HEK293T (cell line): ENCODE results near the gene CATSPERD.

Experiments
- CTCF ChIA-PET: fragments of 350-600 bp; formaldehyde crosslinking; extraction: SDS; loops from one replicate; lab custom pipeline; 2021; ENCODE audit warnings: antibody characterized with exemption, inconsistent platforms; lab: Yijun Ruan, JAX
- POLR2A ChIA-PET: fragments of 350-600 bp; formaldehyde crosslinking; extraction: SDS; loops from one replicate; lab custom pipeline; 2020; ENCODE audit warnings: antibody characterized with exemption, inconsistent platforms; lab: Yijun Ruan, JAX
- DNase-seq: peaks from one replicate; pipeline ENCODE4 v3.0.0; 2012; ENCODE audit warnings: mixed read lengths; ENCODE audit errors: extremely low spot score
- ARNT ChIP-seq: fragments of 450-650 bp; IDR thresholded peaks from 2 replicates; pipeline ENCODE4 v1.6.1; 2017; ENCODE audit warnings: mild to moderate bottlenecking
- BHLHE40 ChIP-seq: fragments of 450-650 bp; IDR thresholded peaks from 2 replicates; pipeline ENCODE4 v1.6.1; 2016; ENCODE audit warnings: mild to moderate bottlenecking, moderate library complexity, borderline replicate concordance
- CTBP1 ChIP-seq: fragments of 450-650 bp; IDR thresholded peaks from 2 replicates; pipeline ENCODE4 v1.6.1; 2016; ENCODE audit warnings: borderline replicate concordance
- ELF4 ChIP-seq: fragments of 450-650 bp; IDR thresholded peaks from 2 replicates; pipeline ENCODE4 v1.6.1; 2017; ENCODE audit warnings: antibody characterized with exemption
- FOXA1 ChIP-seq: fragments of 450-650 bp; IDR thresholded peaks from 2 replicates; pipeline ENCODE4 v1.6.1; 2016; ENCODE audit warnings: mild to moderate bottlenecking
- FOXK2 ChIP-seq: fragments of 450-650 bp; IDR thresholded peaks from 2 replicates; pipeline ENCODE4 v1.6.1; 2016; ENCODE audit warnings: mild to moderate bottlenecking
- FOXM1 ChIP-seq: fragments of 450-650 bp; IDR thresholded peaks from 2 replicates; pipeline ENCODE4 v1.6.1; 2017; ENCODE audit warnings: mild to moderate bottlenecking, borderline replicate concordance
- HDGF ChIP-seq: fragments of 450-650 bp; IDR thresholded peaks from 2 replicates; pipeline ENCODE4 v1.6.1; 2017; ENCODE audit warnings: antibody characterized with exemption, borderline replicate concordance
- L3MBTL2 ChIP-seq: fragments of 450-650 bp; conservative IDR thresholded peaks from 2 replicates; pipeline ENCODE4 v1.6.1; 2016; ENCODE audit warnings: mild to moderate bottlenecking
- LEF1 ChIP-seq: fragments of 450-650 bp; IDR thresholded peaks from 2 replicates; pipeline ENCODE4 v1.6.1; 2017; ENCODE audit warnings: mild to moderate bottlenecking, borderline replicate concordance
- NFRKB ChIP-seq: fragments of 450-650 bp; IDR thresholded peaks from 2 replicates; pipeline ENCODE4 v1.6.1; 2016; ENCODE audit warnings: mild to moderate bottlenecking, moderate library complexity
- PKNOX1 ChIP-seq: fragments of 450-650 bp; IDR thresholded peaks from 2 replicates; pipeline ENCODE4 v1.6.1; 2016
- SP1 ChIP-seq: fragments of 450-650 bp; IDR thresholded peaks from 2 replicates; pipeline ENCODE4 v1.6.1; 2017
- SUZ12 ChIP-seq: fragments of 450-650 bp; IDR thresholded peaks from 2 replicates; pipeline ENCODE4 v1.6.1; 2016; ENCODE audit warnings: mild to moderate bottlenecking
- TARDBP ChIP-seq: fragments of 450-650 bp; IDR thresholded peaks from 2 replicates; pipeline ENCODE4 v1.6.1; 2016
- ZNF384 ChIP-seq: fragments of 450-650 bp; IDR thresholded peaks from 2 replicates; pipeline ENCODE4 v1.6.1; 2016

Gene CATSPERD

GRCh38 chr19:5749505-5749904 is 29.1 kb downstream of the CATSPERD start:
- TF ChIP-seq ELF4 (no peak), NFRKB (no peak), ZNF384 (no peak), CTBP1 (no peak), L3MBTL2 (no peak), HDGF (no peak), FOXM1 (no peak), LEF1 (no peak), ARNT (no peak), TARDBP (no peak), FOXK2 (no peak), FOXA1 (no peak), SUZ12 (no peak), BHLHE40 (no peak), SP1 (no peak), PKNOX1 (no peak)
- DNase-seq = no peak
- POLR2A ChIA-PET = interaction anchor here (0.7 kb wide), 1 partner anchor 29 kb away, joined by 3 read pairs; the partner anchor contains the start of genes CATSPERD and LONP1
- CTCF ChIA-PET = interaction anchor here (1.1 kb wide), 1 partner anchor 22 kb away, joined by 6 read pairs; no protein-coding TSS in a partner anchor

DNA sequence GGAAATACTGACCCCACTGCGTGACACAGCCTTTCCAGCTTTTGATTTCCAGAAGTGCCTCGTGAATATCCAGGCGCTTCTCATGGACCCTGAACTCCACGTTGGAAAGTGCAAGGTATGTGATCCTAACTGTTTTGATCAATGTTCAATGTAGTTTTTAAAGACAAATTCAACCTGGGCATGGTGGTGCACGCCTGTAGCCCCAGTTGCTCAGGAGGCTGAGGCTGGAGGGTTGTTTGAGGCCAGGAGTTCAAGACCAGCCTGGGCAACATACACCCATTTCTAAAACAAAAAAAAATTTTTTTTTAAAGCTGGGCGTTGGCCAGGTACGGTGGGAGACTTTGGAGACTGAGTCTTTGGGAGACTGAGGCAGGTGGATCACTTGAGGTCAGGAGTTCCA is 31.3 kb downstream of the CATSPERD start:
- ChIA-PET CTCF (interaction anchor here (0.7 kb wide), 1 partner anchor 223 kb away, joined by 3 read pairs; no protein-coding TSS in a partner anchor), POLR2A (no interaction called here)
- DNase-seq = no peak
- TF ChIP-seq FOXK2 (no peak), ELF4 (no peak), FOXA1 (no peak), FOXM1 (no peak)

- POLR2A ChIA-PET = no interaction called here
- CTCF ChIA-PET = no interaction called here
- DNase-seq = no peak
- TF ChIP-seq BHLHE40 (no peak), FOXK2 (no peak), HDGF (no peak), CTBP1 (no peak), ZNF384 (no peak), FOXA1 (no peak), L3MBTL2 (no peak), TARDBP (no peak), PKNOX1 (no peak), ARNT (no peak), ELF4 (no peak), NFRKB (no peak), SUZ12 (no peak)
These were observed 33.3 kb downstream of the CATSPERD start for GRCh38 chr19:5753743-5754142.

DNA sequence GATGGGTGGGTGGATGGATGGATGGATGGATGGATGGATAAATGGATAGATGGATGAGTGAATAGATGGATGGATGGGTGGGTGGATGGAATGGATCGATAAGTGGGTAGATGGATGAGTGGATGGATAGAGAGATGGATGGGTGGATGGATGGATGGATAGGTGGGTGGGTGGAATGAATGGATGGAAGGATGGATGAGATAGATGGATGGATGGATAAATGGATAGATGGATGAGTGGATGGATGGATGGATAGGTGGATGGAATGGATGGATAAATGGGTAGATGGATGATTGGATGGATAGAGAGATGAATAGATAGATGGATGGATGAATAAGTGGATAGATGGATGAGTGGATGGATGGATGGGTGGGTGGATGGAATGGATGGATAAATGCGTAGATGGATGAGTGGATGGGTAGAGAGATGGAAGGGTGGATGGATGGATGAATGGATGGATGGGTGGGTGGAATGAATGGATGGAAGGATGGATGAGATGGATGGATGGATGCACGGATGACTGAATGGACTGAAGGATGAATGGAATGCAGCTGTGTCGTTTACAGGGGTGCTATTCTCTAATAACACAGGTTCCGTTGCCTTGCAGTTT is 42.3 kb downstream of the CATSPERD start:
- TF ChIP-seq ELF4 = no peak
- no peak for TF ChIP-seq CTBP1
- TF ChIP-seq LEF1 = no peak
- no peak for TF ChIP-seq TARDBP
- DNase-seq = no peak
- POLR2A ChIA-PET = no interaction called here
- CTCF ChIA-PET = no interaction called here

DNA sequence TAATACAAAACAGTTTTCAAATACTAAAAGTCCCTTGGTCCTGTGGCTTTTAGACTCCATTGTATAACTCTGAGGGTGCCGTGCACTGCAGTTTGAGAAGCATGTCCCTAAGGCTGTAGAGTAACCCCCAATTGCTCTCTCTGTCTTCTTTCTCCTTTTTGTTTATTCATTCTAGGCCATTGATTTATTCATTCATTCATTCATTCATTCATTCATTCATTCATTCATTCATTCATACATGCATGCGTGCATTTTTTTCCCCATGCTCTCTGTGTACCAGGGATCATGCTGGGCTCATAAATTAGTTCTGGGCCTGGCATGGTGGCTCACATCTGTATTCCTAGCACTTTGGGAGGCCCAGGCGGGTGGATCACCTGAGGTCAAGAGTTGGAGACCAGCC is 44.8 kb downstream of the CATSPERD start:
- CTCF ChIA-PET = no interaction called here
- TF ChIP-seq PKNOX1 = no peak
- no peak for TF ChIP-seq LEF1
- TF ChIP-seq ZNF384 = no peak
- TF ChIP-seq FOXK2 = no peak
- TF ChIP-seq ELF4 = no peak

GRCh38 chr19:5767949-5768348 is 47.5 kb downstream of the CATSPERD start:
- POLR2A ChIA-PET = no interaction called here
- DNase-seq = no peak
- TF ChIP-seq FOXA1 (no peak), L3MBTL2 (no peak), FOXK2 (no peak), SP1 (no peak), ELF4 (no peak), BHLHE40 (no peak), PKNOX1 (no peak), SUZ12 (no peak), NFRKB (no peak), TARDBP (no peak), ARNT (no peak), ZNF384 (no peak), CTBP1 (no peak), FOXM1 (no peak)
- CTCF ChIA-PET = no interaction called here

More for the DNA sequence above, 44.8 kb downstream of the CATSPERD start:
- POLR2A ChIA-PET = no interaction called here
- no peak for DNase-seq
